Transverse colon (tissue), 4 donors: ENCODE results near the gene GLIS2. TPM values are rescaled to one million over a fixed set of nuclear protein-coding genes. Genes with fewer than 3 reads are reported as not detected.

Source experiments
- DNase-seq: peaks from one replicate; pipeline ENCODE4 v3.0.0-alpha.2; 2019
- H3K27ac ChIP-seq, 4 donors: fragments of 200-600 bp; sonication (generic); 2 replicates each; pipeline ENCODE4 v1.5.1; 2016 to 2018; ENCODE audit warnings: inconsistent platforms in 4 of 4
- H3K27me3 ChIP-seq: fragments of 200-600 bp; sonication (generic); 2 replicates; pipeline ENCODE4 v1.5.1; 2017; ENCODE audit warnings: inconsistent platforms
- H3K36me3 ChIP-seq, 4 donors: fragments of 200-600 bp; sonication (generic); 2 replicates each; pipeline ENCODE4 v1.5.1; 2017 to 2019; ENCODE audit warnings: inconsistent platforms in 4 of 4
- H3K4me1 ChIP-seq, 4 donors: fragments of 200-600 bp; sonication (generic); 2 replicates each; pipeline ENCODE4 v1.5.1; 2017 to 2020; ENCODE audit warnings: inconsistent platforms in 4 of 4
- H3K4me3 ChIP-seq, 4 donors: fragments of 200-600 bp; sonication (generic); 1 replicate in 1 of 4; 2 replicates in 3 of 4; pipeline versions ENCODE4 v1.5.1 to v1.6.1; 2017 to 2019; ENCODE audit warnings: inconsistent platforms in 4 of 4
- H3K9me3 ChIP-seq, 2 donors: fragments of 200-600 bp; sonication (generic); 2 replicates each; pipeline ENCODE4 v1.5.1; 2017 to 2019; ENCODE audit warnings: inconsistent platforms in 2 of 2
- EP300 ChIP-seq: sonication (generic); formaldehyde crosslinking; IDR thresholded peaks from one replicate; pipeline ENCODE4 v1.6.1; 2017; ENCODE audit warnings: antibody characterized with exemption, low read depth
- POLR2A ChIP-seq: fragments of 450-650 bp; IDR thresholded peaks from one replicate; pipeline ENCODE4 v1.6.1; 2016; ENCODE audit warnings: antibody characterized with exemption, mild to moderate bottlenecking, moderate library complexity
- POLR2AphosphoS5 ChIP-seq, 3 donors: sonication (generic); formaldehyde crosslinking; IDR thresholded peaks; one replicate each; pipeline ENCODE4 v1.6.1; 2016; ENCODE audit warnings: antibody characterized with exemption in 3 of 3
- WGBS, 2 donors: methylation state at CpG; one replicate each; pipeline ENCODE4 v1.1.5; 2018; ENCODE audit warnings: low coverage in 1 of 2; 5-methylcytosine and 5-hydroxymethylcytosine counted together
- in situ Hi-C, 4 donors: fragments of 200-750 bp; cut with MboI; loops; one replicate each; pipeline versions ENCODE4 v1.15.0 to v1.15.1; 2017; ENCODE audit warnings: low sequenced_read_pairs in 3 of 4, low pct_ligation_motif_present in 1 of 4, low pct_unique_long_range_greater_than_20kb in 1 of 4
- intact Hi-C: fragments of 100-400 bp; cut with DNase I; formaldehyde crosslinking; loops from one replicate; pipeline ENCODE4 v1.15.1; 2023; ENCODE audit warnings: low total_unique reads
- total RNA-seq, 4 donors: library from RNA; depleted of rRNA; stranded (reverse); fragments of >200 nt; gene quantifications; one replicate each; pipeline ENCODE4 v1.1.0, GENCODE V29; 2016
- TF ChIP-seq, protein P1 (sequence below), 5 experiments: fragments of 200-600 bp in 3 of 5; fragments of 450-650 bp in 2 of 5; sonication (generic) in 3 of 5; IDR thresholded peaks; 1 replicate in 2 of 5; 2 replicates in 3 of 5; pipeline ENCODE4 v1.5.1; 2016 to 2017; ENCODE audit warnings: antibody characterized with exemption in 5 of 5, inconsistent platforms in 3 of 5, mild to moderate bottlenecking in 2 of 5, moderate library complexity in 1 of 5

The GLIS2 gene
- total RNA-seq, 4 donors from 2014 or later, result 0.68 to 5.0 (median 1.8) TPM

DNA sequence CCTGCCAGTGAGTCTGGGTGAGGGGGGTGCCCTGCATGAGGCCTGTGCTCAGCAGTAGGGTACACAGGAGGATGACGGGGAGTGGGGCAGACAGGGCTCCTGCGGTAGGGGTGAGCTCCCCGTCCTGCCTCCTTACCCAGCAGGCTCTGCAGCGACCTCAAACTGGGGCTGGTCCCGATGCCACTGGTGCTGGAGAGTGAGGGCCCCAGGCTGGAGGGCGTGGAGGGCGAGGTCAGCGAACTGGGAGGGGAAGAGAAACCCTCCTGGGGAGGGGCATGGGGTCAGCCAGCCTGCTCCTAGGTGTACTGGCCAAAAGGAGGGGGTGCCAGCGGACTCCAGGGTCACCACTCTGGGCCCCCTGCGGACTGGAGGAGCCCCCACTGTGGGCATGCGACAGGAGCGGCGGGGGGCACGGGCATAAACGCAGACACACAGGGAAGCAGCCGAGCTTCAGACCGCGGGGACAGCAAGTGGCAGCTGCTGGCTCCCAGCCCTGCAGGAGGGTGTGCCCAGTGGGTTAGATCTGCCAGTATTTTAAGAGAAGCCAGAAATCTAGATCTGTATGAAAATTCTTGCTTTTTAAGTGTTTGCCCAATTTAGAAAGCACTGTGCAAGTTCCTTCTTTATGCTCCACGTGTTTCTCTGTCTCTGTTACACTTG lies 46.7 kb downstream of the GLIS2 start:
- DNase-seq, result no peak
- intact Hi-C loops, result loop anchor here (1.0 kb wide), 1 partner anchor 114 kb away; the partner anchor contains the start of gene HMOX2
- TF ChIP-seq EP300, result no peak
- TF ChIP-seq, protein P1, sequence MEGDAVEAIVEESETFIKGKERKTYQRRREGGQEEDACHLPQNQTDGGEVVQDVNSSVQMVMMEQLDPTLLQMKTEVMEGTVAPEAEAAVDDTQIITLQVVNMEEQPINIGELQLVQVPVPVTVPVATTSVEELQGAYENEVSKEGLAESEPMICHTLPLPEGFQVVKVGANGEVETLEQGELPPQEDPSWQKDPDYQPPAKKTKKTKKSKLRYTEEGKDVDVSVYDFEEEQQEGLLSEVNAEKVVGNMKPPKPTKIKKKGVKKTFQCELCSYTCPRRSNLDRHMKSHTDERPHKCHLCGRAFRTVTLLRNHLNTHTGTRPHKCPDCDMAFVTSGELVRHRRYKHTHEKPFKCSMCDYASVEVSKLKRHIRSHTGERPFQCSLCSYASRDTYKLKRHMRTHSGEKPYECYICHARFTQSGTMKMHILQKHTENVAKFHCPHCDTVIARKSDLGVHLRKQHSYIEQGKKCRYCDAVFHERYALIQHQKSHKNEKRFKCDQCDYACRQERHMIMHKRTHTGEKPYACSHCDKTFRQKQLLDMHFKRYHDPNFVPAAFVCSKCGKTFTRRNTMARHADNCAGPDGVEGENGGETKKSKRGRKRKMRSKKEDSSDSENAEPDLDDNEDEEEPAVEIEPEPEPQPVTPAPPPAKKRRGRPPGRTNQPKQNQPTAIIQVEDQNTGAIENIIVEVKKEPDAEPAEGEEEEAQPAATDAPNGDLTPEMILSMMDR (IDR thresholded peaks at IDR 0.05), result no peak
- H3K27me3 ChIP-seq, result no peaks in the 10 kb centered on the region
- no peaks in the 10 kb centered on the region for H3K9me3 ChIP-seq
- H3K4me1 ChIP-seq, result no peaks in the 10 kb centered on the region
- H3K27ac ChIP-seq, result no peak overlapping the region
- peaks cover 0 to 11% (median 0%) of the 10 kb centered on the region in 4 donors for H3K36me3 ChIP-seq
- no peak overlapping the region for H3K4me3 ChIP-seq
- in situ Hi-C loops, result loop anchor here in 1 of 4 donors (5.0 kb wide), 1 partner anchor 40 kb away; no protein-coding TSS in a partner anchor
- 89 to 100% methylated on average over 2 to 14 of the region's 19 CpGs for WGBS, 2 donors

DNA sequence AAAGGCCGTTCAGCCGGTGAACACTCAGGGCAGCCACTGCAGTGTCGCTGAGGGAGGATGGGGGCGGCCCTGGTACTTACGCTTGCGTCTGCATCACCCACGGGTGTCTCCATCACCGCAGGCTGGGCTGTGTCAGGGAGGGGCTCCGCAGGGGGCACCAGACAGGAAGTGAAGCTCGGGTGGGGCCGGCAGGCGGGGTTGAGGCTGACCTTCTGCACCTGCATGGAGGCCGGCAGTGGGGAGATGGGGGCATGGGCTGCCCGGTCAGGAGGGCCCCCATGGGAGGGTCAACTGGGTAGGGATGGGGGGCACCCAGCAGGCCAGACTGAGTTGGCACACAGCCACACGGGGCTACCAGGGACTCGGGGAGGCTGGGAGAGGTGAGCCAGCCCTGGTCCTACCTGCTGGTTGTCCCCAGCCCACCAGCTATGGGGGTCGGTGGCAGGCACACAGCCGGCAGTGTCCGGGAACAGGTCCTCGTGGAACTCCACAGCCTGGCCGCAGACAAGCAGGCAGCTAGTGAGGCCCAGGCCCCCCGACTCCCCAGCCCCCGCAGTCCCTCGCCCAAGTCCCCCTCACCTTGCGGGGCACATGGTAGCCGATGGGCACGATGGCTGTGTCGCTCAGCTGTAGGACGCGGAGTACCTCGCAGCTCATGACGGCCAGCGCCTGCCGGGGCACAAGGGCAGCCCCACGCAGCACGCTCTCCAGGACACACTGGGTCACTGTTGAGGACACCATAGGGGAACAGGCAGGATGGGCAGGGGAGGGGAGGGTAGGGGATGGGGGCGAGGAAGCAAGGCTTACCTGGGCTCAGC lies 48.5 kb downstream of the GLIS2 start:
- 85 to 100% methylated on average over 8 to 37 of the region's 37 CpGs for WGBS, 2 donors
- intact Hi-C loops (no loop called here), in situ Hi-C loops (loop anchor here in 1 of 4 donors (5.0 kb wide), 1 partner anchor 38 kb away; no protein-coding TSS in a partner anchor)
- DNase-seq, result no peak
- TF ChIP-seq, protein P1 (IDR thresholded peaks at IDR 0.05), result no peak
- H3K4me1 ChIP-seq, result no peaks in the 10 kb centered on the region
- H3K4me3 ChIP-seq, result no peak overlapping the region
- no peaks in the 10 kb centered on the region for H3K27me3 ChIP-seq
- H3K9me3 ChIP-seq, result no peaks in the 10 kb centered on the region
- no peak overlapping the region for H3K27ac ChIP-seq
- peaks cover 0 to 11% (median 0%) of the 10 kb centered on the region in 4 donors for H3K36me3 ChIP-seq

DNA sequence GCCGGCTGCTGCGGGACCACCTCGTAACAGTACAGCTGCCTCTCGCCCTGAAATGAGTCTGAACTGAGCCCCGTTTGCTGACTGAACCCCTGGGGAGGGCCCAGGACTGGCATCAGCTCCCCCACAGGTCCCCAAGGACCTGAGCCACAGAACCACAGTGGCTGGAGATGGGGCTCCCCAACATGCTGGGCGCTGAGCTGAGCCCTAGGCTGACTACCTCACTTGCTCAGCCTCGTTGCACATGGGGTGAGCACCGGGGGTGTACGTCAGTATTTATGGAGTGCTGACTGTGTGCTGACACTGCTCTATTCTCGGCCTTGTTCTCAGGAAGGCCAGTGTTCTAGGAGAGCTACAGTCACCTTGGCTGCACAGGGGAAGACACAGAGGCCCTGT lies 49.1 kb downstream of the GLIS2 start:
- in situ Hi-C loops (no loop called here), intact Hi-C loops (no loop called here)
- TF ChIP-seq POLR2AphosphoS5 (IDR thresholded peaks at IDR 0.05) (no peak), EP300 (no peak), POLR2A (no peak)
- TF ChIP-seq, protein P1 (IDR thresholded peaks at IDR 0.05), result no peak
- Histone ChIP-seq H3K36me3 (peaks cover 0 to 11% (median 0%) of the 10 kb centered on the region in 4 donors), H3K27ac (no peak overlapping the region), H3K4me3 (no peak overlapping the region), H3K27me3 (no peaks in the 10 kb centered on the region), H3K9me3 (no peaks in the 10 kb centered on the region), H3K4me1 (no peaks in the 10 kb centered on the region)
- DNase-seq, result no peak
- 95% methylated on average over 10 of the region's 10 CpGs; no CpG with 5 or more reads in 1 of the 2 donors for WGBS, 2 donors

DNA sequence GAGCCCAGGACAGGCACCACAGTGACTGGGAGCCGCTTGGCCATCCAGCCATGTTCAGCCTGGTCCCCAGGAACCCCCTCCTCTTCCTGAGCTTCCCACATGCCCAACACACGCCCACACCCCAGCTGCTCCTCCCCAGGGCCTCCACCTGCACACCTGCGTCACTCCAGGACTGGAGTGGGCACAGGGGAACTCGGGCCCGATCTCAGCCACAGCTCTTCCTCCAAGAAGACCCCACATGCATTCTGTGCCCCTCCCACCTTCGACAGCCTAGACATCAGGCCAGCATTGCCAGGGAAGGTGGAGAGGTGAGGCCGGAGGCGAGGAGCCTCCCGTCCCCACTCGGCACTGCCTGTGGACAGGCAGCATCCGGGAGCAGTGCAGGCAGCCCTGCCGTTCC lies 49.7 kb downstream of the GLIS2 start:
- no peak for DNase-seq
- no peaks in the 10 kb centered on the region for H3K27me3 ChIP-seq
- H3K9me3 ChIP-seq, result no peaks in the 10 kb centered on the region
- in situ Hi-C loops (no loop called here), intact Hi-C loops (no loop called here)
- TF ChIP-seq EP300, result no peak
- TF ChIP-seq POLR2A, result no peak
- TF ChIP-seq POLR2AphosphoS5 (IDR thresholded peaks at IDR 0.05), result no peak
- TF ChIP-seq, protein P1 (IDR thresholded peaks at IDR 0.05), result no peak
- H3K36me3 ChIP-seq, result peaks cover 0 to 11% (median 0%) of the 10 kb centered on the region in 4 donors
- no peak overlapping the region for H3K4me3 ChIP-seq
- 92% methylated on average over 11 of the region's 12 CpGs; no CpG with 5 or more reads in 1 of the 2 donors for WGBS, 2 donors
- no peak overlapping the region for H3K27ac ChIP-seq
- H3K4me1 ChIP-seq, result peaks cover 0 to 3% (median 0%) of the 10 kb centered on the region in 4 donors
